Measurements from ENCODE around the gene TRNT1.

DNA sequence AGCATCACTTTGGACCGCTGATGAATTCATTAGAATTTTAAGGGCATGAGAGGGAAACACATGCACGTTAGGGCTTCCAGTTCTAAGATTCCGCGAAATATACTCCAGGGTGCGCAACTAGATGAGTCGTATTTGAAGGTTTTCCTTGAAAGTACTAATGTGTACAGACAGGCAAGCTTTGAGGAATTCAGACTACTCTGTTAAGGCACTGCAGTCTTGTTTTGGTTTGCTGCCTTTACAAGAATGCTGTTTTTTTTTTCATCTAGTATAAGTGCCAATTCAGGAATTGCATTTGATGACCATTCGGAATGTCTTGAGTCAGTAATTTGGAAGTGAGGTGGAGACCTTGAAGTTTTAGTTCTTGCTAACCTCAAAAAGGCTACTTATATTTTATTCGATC lies 19.1 kb downstream of the TRNT1 start:
- TF ChIP-seq, protein P1, sequence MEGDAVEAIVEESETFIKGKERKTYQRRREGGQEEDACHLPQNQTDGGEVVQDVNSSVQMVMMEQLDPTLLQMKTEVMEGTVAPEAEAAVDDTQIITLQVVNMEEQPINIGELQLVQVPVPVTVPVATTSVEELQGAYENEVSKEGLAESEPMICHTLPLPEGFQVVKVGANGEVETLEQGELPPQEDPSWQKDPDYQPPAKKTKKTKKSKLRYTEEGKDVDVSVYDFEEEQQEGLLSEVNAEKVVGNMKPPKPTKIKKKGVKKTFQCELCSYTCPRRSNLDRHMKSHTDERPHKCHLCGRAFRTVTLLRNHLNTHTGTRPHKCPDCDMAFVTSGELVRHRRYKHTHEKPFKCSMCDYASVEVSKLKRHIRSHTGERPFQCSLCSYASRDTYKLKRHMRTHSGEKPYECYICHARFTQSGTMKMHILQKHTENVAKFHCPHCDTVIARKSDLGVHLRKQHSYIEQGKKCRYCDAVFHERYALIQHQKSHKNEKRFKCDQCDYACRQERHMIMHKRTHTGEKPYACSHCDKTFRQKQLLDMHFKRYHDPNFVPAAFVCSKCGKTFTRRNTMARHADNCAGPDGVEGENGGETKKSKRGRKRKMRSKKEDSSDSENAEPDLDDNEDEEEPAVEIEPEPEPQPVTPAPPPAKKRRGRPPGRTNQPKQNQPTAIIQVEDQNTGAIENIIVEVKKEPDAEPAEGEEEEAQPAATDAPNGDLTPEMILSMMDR (conservative IDR thresholded peaks at IDR 0.05; ENCODE audit: low read depth, low read length) = no peak
- no peak for TF ChIP-seq EZH2phosphoT487 (IDR thresholded peaks at IDR 0.05; ENCODE audit: borderline replicate concordance, low read length)
